ENCODE measurements around the gene CFAP74.

Gene CFAP74

GRCh38 chr1:1966071-1966740 lies 37.4 kb downstream of the CFAP74 start:
- DNase-seq (ENCODE audit: low read depth) = no peak

GRCh38 chr1:1965546-1965945 lies 38.0 kb downstream of the CFAP74 start:
- TF ChIP-seq CTCF (IDR thresholded peaks at IDR 0.05; ENCODE audit: control insufficient read depth, insufficient read depth, low read depth, low read length, missing control alignments) = no peak

More at GRCh38 chr1:1966071-1966740, 37.4 kb downstream of the CFAP74 start:
- H3K4me3 ChIP-seq (ENCODE audit: control insufficient read depth, low read depth, low read length) = no peak overlapping the region
- no peak for TF ChIP-seq CTCF (IDR thresholded peaks at IDR 0.05; ENCODE audit: control insufficient read depth, insufficient read depth, low read depth, low read length, missing control alignments)

GRCh38 chr1:1964811-1965210 lies 38.8 kb downstream of the CFAP74 start:
- TF ChIP-seq CTCF (IDR thresholded peaks at IDR 0.05; ENCODE audit: control insufficient read depth, insufficient read depth, low read depth, low read length, missing control alignments) = no peak
- H3K4me3 ChIP-seq (ENCODE audit: control insufficient read depth, low read depth, low read length) = no peak overlapping the region
- no peak for DNase-seq (ENCODE audit: low read depth)

More at GRCh38 chr1:1965546-1965945, 38.0 kb downstream of the CFAP74 start:
- DNase-seq (ENCODE audit: low read depth) = no peak
- no peak overlapping the region for H3K4me3 ChIP-seq (ENCODE audit: control insufficient read depth, low read depth, low read length)

- TF ChIP-seq CTCF (IDR thresholded peaks at IDR 0.05; ENCODE audit: control insufficient read depth, insufficient read depth, low read depth, low read length, missing control alignments) = no peak
- H3K4me3 ChIP-seq (ENCODE audit: control insufficient read depth, low read depth, low read length) = no peak overlapping the region
- no peak for DNase-seq (ENCODE audit: low read depth)
These were observed 40.0 kb downstream of the CFAP74 start for GRCh38 chr1:1963570-1963969.

GRCh38 chr1:1962752-1963151 lies 40.8 kb downstream of the CFAP74 start:
- no peak for DNase-seq (ENCODE audit: low read depth)
- H3K4me3 ChIP-seq (ENCODE audit: control insufficient read depth, low read depth, low read length) = no peak overlapping the region
- TF ChIP-seq CTCF (IDR thresholded peaks at IDR 0.05; ENCODE audit: control insufficient read depth, insufficient read depth, low read depth, low read length, missing control alignments) = no peak

GRCh38 chr1:1960480-1961196 lies 42.9 kb downstream of the CFAP74 start:
- no peak for TF ChIP-seq CTCF (IDR thresholded peaks at IDR 0.05; ENCODE audit: control insufficient read depth, insufficient read depth, low read depth, low read length, missing control alignments)
- no peak overlapping the region for H3K4me3 ChIP-seq (ENCODE audit: control insufficient read depth, low read depth, low read length)
- DNase-seq (ENCODE audit: low read depth) = no peak
